HepG2 (cell line): ENCODE measurements around the gene DENND2A. TPM values are rescaled to one million over a fixed set of nuclear protein-coding genes. Genes with fewer than 3 reads are reported as not detected.

Experiments
- ATAC-seq: fragments of 200-7000 bp; cut with Tn5 transposase; 3 replicates; pipeline ENCODE4 v1.9.1; 2020; ENCODE audit warnings: mild to moderate bottlenecking, moderate library complexity
- BruUV-seq: library from RNA; stranded (reverse); fragments of 400-500 nt; replicated peaks from 2 replicates; lab custom pipeline; 2021; lab: Mats Ljungman, UMichigan
- CTCF ChIA-PET: fragments of 300-600 bp; formaldehyde crosslinking; extraction: SDS; loops from one replicate; lab custom pipeline; 2021; ENCODE audit warnings: low total read pairs, inconsistent platforms, low intra/inter-chr PET ratio; lab: Yijun Ruan, JAX
- POLR2A ChIA-PET: fragments of 350-600 bp; sonication (Branson Sonifier 250); formaldehyde crosslinking; loops from one replicate; lab custom pipeline; 2020; ENCODE audit warnings: antibody characterized with exemption, inconsistent platforms; lab: Yijun Ruan, JAX
- DNase-seq: peaks from one replicate; pipeline ENCODE4 v3.0.0-alpha.2; 2015; ENCODE audit warnings: low spot score
- FAIRE-seq: peaks from 3 replicates; lab custom pipeline; 2011; peaks lifted over from hg19 to GRCh38; lab: Jason Lieb, UNC
- H2AFZ ChIP-seq: one replicate; pipeline ENCODE4 v1.6.1; 2011; ENCODE audit warnings: low read length, inconsistent platforms
- H3K27ac ChIP-seq: fragments of 300-600 bp; 3 replicates; pipeline ENCODE4 v1.8.0; 2011; ENCODE audit warnings: mixed run types, mild to moderate bottlenecking, mixed read lengths, low read length, inconsistent platforms; ENCODE audit not compliant: insufficient read depth; ENCODE audit errors: extremely low read length
- H3K27me3 ChIP-seq, 2 experiments: fragments of 200-600 bp in 1 of 2; 2 replicates in 1 of 2; 3 replicates in 1 of 2; pipeline versions ENCODE4 v1.6.0 to v1.8.0; 2011; ENCODE audit warnings: low read length in 2 of 2, mild to moderate bottlenecking in 2 of 2, moderate library complexity in 2 of 2, inconsistent platforms in 1 of 2; ENCODE audit not compliant: insufficient read depth in 2 of 2, control insufficient read depth in 1 of 2
- H3K36me3 ChIP-seq, 2 experiments: fragments of 200-600 bp in 1 of 2; replicated peaks in 1 of 2; 2 replicates in 1 of 2; 3 replicates in 1 of 2; pipeline versions ENCODE4 v1.5.1 to v1.8.0; 2011; ENCODE audit warnings: low read length in 2 of 2, inconsistent platforms in 1 of 2; ENCODE audit not compliant: insufficient read depth in 2 of 2, control insufficient read depth in 1 of 2
- H3K4me1 ChIP-seq: 2 replicates; pipeline ENCODE4 v1.5.1; 2012; ENCODE audit warnings: low read length, inconsistent platforms; ENCODE audit not compliant: insufficient read depth
- H3K4me2 ChIP-seq: 2 replicates; pipeline ENCODE4 v1.6.0; 2011; ENCODE audit warnings: low read depth, low read length, inconsistent platforms
- H3K4me3 ChIP-seq, 3 experiments: fragments of 200-600 bp in 1 of 3; sonication (generic), shearing (Covaris generic) in 1 of 3; replicated peaks in 1 of 3; 2 replicates each; pipeline ENCODE4 v1.5.1; 2011 to 2016; ENCODE audit warnings: low read length in 3 of 3, inconsistent platforms in 2 of 3, low read depth in 2 of 3, mild to moderate bottlenecking in 2 of 3, control low read depth in 1 of 3, mixed read lengths in 1 of 3; ENCODE audit not compliant: insufficient read depth in 1 of 3
- H3K79me2 ChIP-seq: one replicate; pipeline ENCODE4 v1.6.1; 2011; ENCODE audit warnings: low read length, inconsistent platforms; ENCODE audit not compliant: insufficient read depth
- H3K9ac ChIP-seq: 2 replicates; pipeline ENCODE4 v1.6.0; 2011; ENCODE audit warnings: mild to moderate bottlenecking, low read depth, low read length, inconsistent platforms; ENCODE audit not compliant: insufficient read depth
- H3K9me3 ChIP-seq: 2 replicates; pipeline ENCODE4 v1.5.1; 2012; ENCODE audit warnings: mild to moderate bottlenecking, low read length
- H4K20me1 ChIP-seq: 2 replicates; pipeline ENCODE4 v1.6.0; 2011; ENCODE audit warnings: inconsistent platforms, mild to moderate bottlenecking, low read length, moderate library complexity; ENCODE audit not compliant: insufficient read depth
- FIP1L1 ChIP-seq: fragments of 200-400 bp; formaldehyde crosslinking; IDR thresholded peaks from 2 replicates; pipeline ENCODE4 v1.6.1; 2018; ENCODE audit warnings: low read depth, mild to moderate bottlenecking, low read length, moderate library complexity, borderline replicate concordance; ENCODE audit not compliant: insufficient read depth
- KDM1A ChIP-seq: IDR thresholded peaks from 2 replicates; pipeline ENCODE4 v1.6.1; 2016; ENCODE audit warnings: missing compliant biosample characterization
- RBM22 ChIP-seq: fragments of 200-400 bp; formaldehyde crosslinking; optimal IDR thresholded peaks from 2 replicates; pipeline ENCODE3; 2017; ENCODE audit warnings: mild to moderate bottlenecking, low read length, moderate library complexity
- ZNF292 ChIP-seq: sonication (generic); formaldehyde crosslinking; IDR thresholded peaks from 2 replicates; pipeline ENCODE4 v1.8.1; 2022; ENCODE audit warnings: mild to moderate bottlenecking, low read depth, missing genetic modification reagents, borderline replicate concordance
- ZNF468 ChIP-seq: sonication (generic); formaldehyde crosslinking; IDR thresholded peaks from 2 replicates; pipeline ENCODE4 v1.8.0; 2022; ENCODE audit warnings: mild to moderate bottlenecking, moderate library complexity, missing genetic modification reagents
- ZNF674 ChIP-seq: sonication (generic); formaldehyde crosslinking; IDR thresholded peaks from 2 replicates; pipeline ENCODE4 v1.5.0; 2020; ENCODE audit warnings: low read depth, mild to moderate bottlenecking, missing genetic modification reagents
- WGBS: methylation state at CpG from one replicate; pipeline ENCODE4 v1.1.6; 2017; ENCODE audit warnings: low lambda C conversion rate; 5-methylcytosine and 5-hydroxymethylcytosine counted together
- in situ Hi-C: cut with HindIII; loops from 2 replicates; pipeline ENCODE4 v1.10.0; 2017; ENCODE audit warnings: low pct_unique_long_range_greater_than_20kb; ENCODE audit not compliant: extremely low pct_ligation_motif_present
- intact Hi-C: fragments of 100-400 bp; cut with micrococcal nuclease; formaldehyde crosslinking; loops from one replicate; pipeline ENCODE4 v1.10.0; 2022; ENCODE audit not compliant: unreplicated experiment
- polyA plus RNA-seq, 8 experiments: library from polyadenylated mRNA; depleted of rRNA in 3 of 8; stranded (reverse) in 7 of 8; unstranded in 1 of 8; fragments of >200 nt; fragmentation: Illumina TruSeq in 4 of 8; extraction: Trizol in 4 of 8; gene quantifications; 2 replicates each; pipeline versions ENCODE4 v1.2.1 to v1.2.3, GENCODE V29; 2011 to 2016; ENCODE audit warnings: low read depth in 4 of 8, missing spikeins in 1 of 8, mixed read lengths in 1 of 8; ENCODE audit not compliant: insufficient read depth in 1 of 8
- total RNA-seq, 5 experiments: library from RNA; depleted of rRNA; stranded (reverse); fragments of >200 nt; fragmentation: Illumina TruSeq; extraction: Trizol; gene quantifications; 2 replicates each; pipeline ENCODE4 v1.2.3, GENCODE V29; 2016; ENCODE audit warnings: low read depth in 1 of 5
- TF ChIP-seq, protein P1 (sequence below): sonication (generic); formaldehyde crosslinking; IDR thresholded peaks from 2 replicates; pipeline ENCODE4 v1.5.0; 2020; ENCODE audit warnings: missing genetic modification reagents

Gene DENND2A
- total and polyA plus RNA-seq, 2 of the 13 experiments (the other 11 are each of a cell fraction or from before 2014, with no cell fraction given), result not detected

DNA sequence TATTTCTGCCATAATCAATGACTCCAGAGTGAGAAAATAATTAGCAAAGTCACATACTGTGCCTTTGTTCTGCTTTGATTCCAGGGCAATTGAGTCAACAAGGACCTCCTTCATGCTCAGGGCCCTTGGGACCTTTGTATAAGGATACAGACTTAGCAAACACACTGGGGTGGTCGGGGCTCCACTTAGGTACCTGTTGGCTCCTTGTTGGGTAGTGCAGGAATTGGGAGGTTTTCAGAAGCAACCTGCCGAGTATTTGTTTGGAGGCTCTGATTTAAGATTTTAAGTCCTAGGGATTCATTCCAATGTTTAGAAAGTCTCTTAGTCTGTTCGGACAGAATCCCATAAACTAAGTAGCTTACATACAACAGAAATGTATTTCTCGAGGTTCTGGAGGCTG, 35.1 kb upstream of the DENND2A start:
- Histone ChIP-seq H3K27ac (no peak overlapping the region), H3K27me3 (no peaks in the 10 kb centered on the region), H3K4me3 (no peak overlapping the region)
- no peak for DNase-seq
- TF ChIP-seq, protein P1, sequence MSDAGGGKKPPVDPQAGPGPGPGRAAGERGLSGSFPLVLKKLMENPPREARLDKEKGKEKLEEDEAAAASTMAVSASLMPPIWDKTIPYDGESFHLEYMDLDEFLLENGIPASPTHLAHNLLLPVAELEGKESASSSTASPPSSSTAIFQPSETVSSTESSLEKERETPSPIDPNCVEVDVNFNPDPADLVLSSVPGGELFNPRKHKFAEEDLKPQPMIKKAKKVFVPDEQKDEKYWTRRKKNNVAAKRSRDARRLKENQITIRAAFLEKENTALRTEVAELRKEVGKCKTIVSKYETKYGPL, result no peak
- TF ChIP-seq ZNF292 (CRISPR knock-in tag) (no peak), FIP1L1 (no peak), RBM22 (no peak), KDM1A (CRISPR knock-in tag) (no peak), ZNF674 (CRISPR knock-in tag) (no peak), ZNF468 (CRISPR knock-in tag) (no peak)
- TF ChIP-seq, all 625 proteins: peak for 0
- ATAC-seq (no peak), FAIRE-seq (no peak)
- POLR2A ChIA-PET, result interaction anchor here (1.0 kb wide), 1 partner anchor 21 kb away, joined by 4 read pairs; the partner anchor contains the start of gene NDUFB2
- BruUV-seq, result no TSS peak
- Histone ChIP-seq H3K9me3 (no peaks in the 10 kb centered on the region), H3K4me1 (peaks cover 16% of the 10 kb centered on the region), H3K9ac (no peak overlapping the region), H2AFZ (no peak overlapping the region), H3K79me2 (no peaks in the 10 kb centered on the region), H3K36me3 (peaks cover 1 to 7% of the 10 kb centered on the region in 2 experiments; a peak in 1 of 5 replicates), H3K4me2 (no peak overlapping the region), H4K20me1 (no peaks in the 10 kb centered on the region)
- 91% methylated on average over 4 of the region's 4 CpGs for WGBS
- in situ Hi-C loops (loop anchor here (25.0 kb wide), 1 partner anchor 337 kb away; the partner anchor contains the start of gene MRPS33), intact Hi-C loops (no loop called here)
- CTCF ChIA-PET, result no interaction called here
